SK-N-MC (cell line): ENCODE results near the gene DGLUCY.

Experiments used
- DNase-seq: peaks from one replicate; pipeline ENCODE4 v3.0.0-alpha.2; 2011; ENCODE audit warnings: low read depth, low spot score
- H3K27ac ChIP-seq: fragments of 200-600 bp; sonication (generic); 2 replicates; pipeline ENCODE4 v1.5.1; 2016; ENCODE audit warnings: mixed run types
- H3K36me3 ChIP-seq: fragments of 200-600 bp; sonication (generic); 2 replicates; pipeline ENCODE4 v1.6.1; 2017; ENCODE audit warnings: antibody characterized with exemption, low read length, mixed read lengths; ENCODE audit not compliant: insufficient read depth
- H3K4me3 ChIP-seq: fragments of 200-600 bp; sonication (generic); 2 replicates; pipeline ENCODE4 v1.5.1; 2016
- H3K9ac ChIP-seq: fragments of 200-600 bp; sonication (generic); 2 replicates; pipeline ENCODE4 v1.8.0; 2017; ENCODE audit warnings: mixed run types, mixed read lengths; ENCODE audit not compliant: insufficient read length
- H3K9me3 ChIP-seq: fragments of 200-600 bp; sonication (generic); 2 replicates; pipeline ENCODE4 v1.6.1; 2017; ENCODE audit warnings: low read depth, mild to moderate bottlenecking, antibody characterized with exemption, low read length, moderate library complexity, mixed read lengths
- EZH2 ChIP-seq: fragments of 200-600 bp; sonication (generic); IDR thresholded peaks from one replicate; pipeline ENCODE4 v1.6.1; 2017; ENCODE audit warnings: antibody characterized with exemption
- FOXP2 ChIP-seq: optimal IDR thresholded peaks from 2 replicates; pipeline ENCODE3; 2011; ENCODE audit warnings: mild to moderate bottlenecking, moderate library complexity; ENCODE audit not compliant: insufficient read depth; ENCODE audit errors: extremely low read length, control extremely low read depth
- POLR2AphosphoS5 ChIP-seq: IDR thresholded peaks from 2 replicates; pipeline ENCODE4 v1.6.1; 2012; ENCODE audit warnings: mild to moderate bottlenecking, low read depth, low read length, borderline replicate concordance

The DGLUCY gene

DNA sequence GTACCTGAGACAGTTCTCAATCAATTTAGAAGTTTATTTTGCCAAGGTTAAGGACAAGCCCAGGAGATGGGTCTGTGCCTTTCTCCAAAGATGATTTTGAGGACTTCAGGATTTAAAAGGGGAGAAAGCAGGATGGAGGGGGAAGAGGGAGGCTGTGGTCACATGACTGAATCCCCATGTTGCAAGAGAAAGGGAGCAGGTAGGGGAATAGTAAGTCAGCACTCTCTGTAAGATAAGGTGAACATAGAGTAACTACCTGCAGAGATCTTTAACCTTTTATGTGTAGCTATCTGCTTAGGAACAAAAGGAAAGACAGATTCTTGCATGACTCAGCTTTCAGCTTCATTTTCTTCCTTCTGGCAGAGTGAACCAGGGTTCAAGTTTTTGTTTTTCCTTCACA lies 25.9 kb downstream of the DGLUCY start:
- Histone ChIP-seq H3K4me3 (no peak overlapping the region), H3K36me3 (no peaks in the 10 kb centered on the region), H3K9ac (no peak overlapping the region), H3K9me3 (no peaks in the 10 kb centered on the region), H3K27ac (no peak overlapping the region)
- no peak for TF ChIP-seq POLR2AphosphoS5
- no peak for TF ChIP-seq FOXP2
- no peak for TF ChIP-seq EZH2
- DNase-seq, result no peak

DNA sequence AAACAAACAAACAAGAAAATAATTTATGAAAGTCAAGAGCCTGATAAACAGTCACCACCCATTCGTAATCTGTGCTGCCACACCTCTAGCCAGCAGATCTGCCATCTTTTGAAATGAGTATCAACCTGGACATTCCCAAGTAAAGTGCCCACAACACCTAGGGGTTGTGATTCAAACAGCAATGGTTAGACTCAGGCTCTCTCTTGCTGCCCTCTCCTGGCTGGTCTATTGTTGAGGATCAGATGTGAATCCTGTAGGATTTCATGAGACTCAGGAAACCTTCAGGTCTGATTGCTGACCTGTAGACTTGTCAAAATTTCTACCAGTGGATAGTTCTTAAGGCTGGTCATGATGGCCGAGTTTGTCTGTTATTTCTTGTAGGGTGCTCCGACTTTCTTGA lies 26.8 kb downstream of the DGLUCY start:
- no peak overlapping the region for H3K27ac ChIP-seq
- H3K4me3 ChIP-seq, result no peak overlapping the region
- TF ChIP-seq POLR2AphosphoS5 (no peak), EZH2 (no peak), FOXP2 (no peak)
- no peak overlapping the region for H3K9ac ChIP-seq
- H3K36me3 ChIP-seq, result no peaks in the 10 kb centered on the region
- no peaks in the 10 kb centered on the region for H3K9me3 ChIP-seq
- DNase-seq, result no peak

DNA sequence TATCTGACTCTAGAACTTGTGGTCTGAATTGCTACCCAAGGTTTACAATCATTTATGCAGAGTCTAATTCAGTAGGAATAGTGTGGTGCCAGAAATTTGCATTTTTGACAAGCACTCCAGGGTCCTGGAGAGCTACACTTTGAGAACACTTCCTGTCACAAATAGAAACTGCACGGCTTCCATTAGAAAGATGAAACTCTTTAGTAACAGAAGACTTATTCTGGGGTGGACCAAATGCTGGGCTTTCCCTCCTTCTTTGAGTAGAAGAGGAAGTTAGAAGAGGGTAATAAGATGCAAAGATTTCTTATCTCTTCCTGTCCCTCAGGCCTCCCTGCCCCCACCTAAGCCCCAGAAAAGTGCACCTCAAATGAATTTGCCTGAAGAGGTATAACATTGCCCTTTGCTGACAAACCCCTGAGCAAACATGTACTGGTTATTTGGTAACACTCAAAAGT lies 28.4 kb downstream of the DGLUCY start:
- H3K36me3 ChIP-seq, result no peaks in the 10 kb centered on the region
- no peak overlapping the region for H3K27ac ChIP-seq
- peak overlapping the region; percentile 0; the same call in 1 of the 2 replicates for H3K4me3 ChIP-seq
- no peaks in the 10 kb centered on the region for H3K9me3 ChIP-seq
- TF ChIP-seq FOXP2, result no peak
- TF ChIP-seq POLR2AphosphoS5, result peak; percentile 40; the same call in 1 of the 2 replicates
- no peak overlapping the region for H3K9ac ChIP-seq
- DNase-seq, result peak; percentile 81

DNA sequence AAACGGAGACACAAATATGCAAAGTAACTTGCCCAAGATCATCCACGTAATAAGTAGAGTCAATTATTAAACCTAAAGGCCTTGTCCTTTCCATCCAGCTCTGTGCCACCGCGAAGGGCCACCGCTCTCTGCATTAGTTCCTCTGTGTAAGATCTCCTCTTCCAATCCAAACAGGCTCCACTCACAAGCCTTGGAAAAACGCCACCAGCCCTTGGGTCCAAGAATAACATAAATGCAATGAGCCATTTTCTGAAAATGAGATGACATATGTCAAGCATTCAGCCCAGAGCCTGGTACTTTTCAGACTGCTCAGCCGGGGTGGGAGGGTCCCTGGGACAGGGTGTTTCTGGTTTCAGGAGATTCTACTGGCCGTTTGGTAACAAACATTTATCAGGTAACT lies 30.0 kb downstream of the DGLUCY start:
- no peak for DNase-seq
- H3K9me3 ChIP-seq, result no peaks in the 10 kb centered on the region
- no peak overlapping the region for H3K27ac ChIP-seq
- no peak overlapping the region for H3K4me3 ChIP-seq
- H3K36me3 ChIP-seq, result no peaks in the 10 kb centered on the region
- H3K9ac ChIP-seq, result no peak overlapping the region
- no peak for TF ChIP-seq FOXP2

DNA sequence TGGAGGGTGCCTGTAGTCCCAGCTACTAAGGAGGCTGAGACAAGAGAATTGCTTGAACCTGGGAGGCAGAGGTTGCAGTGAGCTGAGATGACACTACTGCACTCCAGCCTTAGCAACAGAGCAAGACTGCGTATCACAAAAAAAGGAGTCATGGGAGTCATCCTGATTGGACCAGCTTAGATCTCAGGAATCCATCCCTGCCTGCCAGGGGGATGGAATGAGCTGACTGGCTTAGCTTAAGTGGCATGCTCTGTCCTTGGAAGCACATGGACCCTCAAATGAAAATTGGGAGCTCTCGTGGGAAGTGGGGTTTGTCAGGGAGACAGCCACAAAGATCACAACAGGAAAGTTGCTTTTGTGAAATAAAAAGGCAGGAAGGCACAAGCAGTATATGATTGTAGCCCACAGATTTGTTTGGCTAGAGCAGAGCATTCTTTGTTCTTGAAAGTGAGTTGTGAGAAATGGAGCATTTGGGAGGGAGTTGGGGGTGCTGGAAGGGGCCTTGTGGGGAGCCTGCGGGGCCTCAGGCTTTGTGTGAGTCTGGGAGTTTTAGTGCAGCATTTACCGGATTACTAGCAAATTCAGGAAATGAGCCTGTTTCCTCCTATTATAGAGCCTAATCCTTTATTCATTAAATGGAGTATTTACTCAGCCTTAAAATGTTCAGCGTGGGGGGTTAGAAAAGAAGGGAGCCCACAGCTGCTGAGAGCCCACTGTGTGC lies 30.7 kb downstream of the DGLUCY start:
- Histone ChIP-seq H3K9me3 (no peaks in the 10 kb centered on the region), H3K9ac (peak overlapping the region; percentile 34), H3K4me3 (peak overlapping the region; percentile 66), H3K36me3 (no peaks in the 10 kb centered on the region), H3K27ac (peak overlapping the region; percentile 86)
- peak; percentile 91 for DNase-seq
- TF ChIP-seq FOXP2 (no peak), POLR2AphosphoS5 (peak; percentile 66)

DNA sequence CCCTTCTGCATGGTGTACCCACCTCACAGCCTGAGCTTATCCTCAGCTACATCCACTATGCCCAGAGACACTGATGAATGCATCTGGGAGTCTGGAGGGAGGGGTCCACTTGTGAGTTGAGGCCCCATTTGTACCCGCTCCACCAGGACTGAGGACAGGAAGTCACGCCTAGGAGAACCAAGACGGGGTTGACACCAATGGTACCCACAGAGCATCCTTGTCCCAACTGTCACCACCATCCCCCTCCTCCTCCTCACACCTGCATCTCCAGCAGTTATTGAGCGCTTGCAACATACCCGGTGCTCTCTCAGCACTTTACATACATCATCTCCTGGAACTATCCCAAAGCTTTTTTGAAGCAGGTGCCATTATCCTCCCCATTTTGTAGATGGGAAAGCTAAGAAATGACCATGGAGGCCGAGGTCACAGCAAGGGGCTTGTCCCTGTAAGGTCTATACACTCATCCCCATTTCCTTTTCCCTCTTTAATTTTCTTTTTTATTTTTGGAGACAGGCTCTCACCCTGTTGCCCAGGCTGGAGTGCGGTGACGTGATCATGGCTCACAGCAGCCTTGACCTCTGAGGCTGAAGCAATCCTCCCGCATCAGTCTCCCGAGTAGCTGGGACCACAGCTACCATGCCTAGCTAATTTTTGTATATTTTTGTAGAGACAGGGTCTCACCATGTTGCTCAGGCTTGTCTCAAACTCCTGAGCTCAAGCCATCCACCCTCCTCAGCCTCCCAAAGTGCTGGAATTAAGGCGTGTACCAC lies 31.7 kb downstream of the DGLUCY start:
- DNase-seq, result no peak
- TF ChIP-seq FOXP2 (no peak), EZH2 (no peak), POLR2AphosphoS5 (no peak)
- H3K36me3 ChIP-seq, result no peaks in the 10 kb centered on the region
- H3K27ac ChIP-seq, result no peak overlapping the region
- H3K9ac ChIP-seq, result no peak overlapping the region
- H3K4me3 ChIP-seq, result no peak overlapping the region
- H3K9me3 ChIP-seq, result no peaks in the 10 kb centered on the region

DNA sequence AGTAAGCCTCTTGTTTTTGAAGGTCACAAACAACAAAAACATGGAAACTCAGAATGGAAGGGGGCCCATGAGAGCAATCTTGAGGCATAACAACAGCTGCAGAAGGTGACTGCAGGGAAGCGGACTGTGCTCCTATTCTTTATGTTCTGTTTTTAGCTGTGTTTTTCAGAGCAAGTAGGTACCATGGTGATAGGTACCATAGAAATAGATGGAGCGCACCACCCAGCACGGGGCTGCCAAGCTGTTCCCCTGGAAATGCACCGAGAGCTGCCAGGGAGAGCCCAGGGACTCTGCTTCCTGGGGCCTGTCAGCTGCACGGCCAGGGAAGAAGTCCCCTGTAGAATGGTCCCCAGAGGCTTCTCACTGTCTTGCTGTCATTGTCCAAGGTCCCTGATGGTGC lies 32.8 kb downstream of the DGLUCY start:
- no peak overlapping the region for H3K9ac ChIP-seq
- no peak for DNase-seq
- H3K36me3 ChIP-seq, result no peaks in the 10 kb centered on the region
- TF ChIP-seq POLR2AphosphoS5 (no peak), EZH2 (no peak), FOXP2 (no peak)
- H3K4me3 ChIP-seq, result no peak overlapping the region
- no peak overlapping the region for H3K27ac ChIP-seq
- H3K9me3 ChIP-seq, result no peaks in the 10 kb centered on the region

DNA sequence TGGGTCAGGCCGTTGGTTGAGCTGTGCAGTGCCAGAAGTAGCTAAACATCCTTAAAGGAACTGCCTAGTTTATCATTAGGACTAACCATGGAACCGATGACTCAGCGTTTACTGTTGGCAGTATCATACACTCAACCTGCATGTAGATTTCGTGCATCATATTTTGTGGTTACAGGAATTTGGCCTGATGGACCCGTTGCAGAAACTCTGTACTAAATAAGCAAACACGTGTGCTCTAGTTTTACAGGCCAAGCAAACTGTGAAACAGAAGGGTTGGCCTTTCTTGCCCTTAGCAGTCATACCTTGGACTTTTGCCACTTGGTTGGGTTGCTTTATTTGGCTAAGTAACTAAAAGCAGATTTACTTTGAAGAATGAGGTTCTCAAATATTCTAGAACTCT lies 35.6 kb downstream of the DGLUCY start:
- Histone ChIP-seq H3K4me3 (no peak overlapping the region), H3K9ac (no peak overlapping the region), H3K27ac (no peak overlapping the region), H3K36me3 (no peaks in the 10 kb centered on the region), H3K9me3 (no peaks in the 10 kb centered on the region)
- DNase-seq, result peak; percentile 20
- no peak for TF ChIP-seq FOXP2

DNA sequence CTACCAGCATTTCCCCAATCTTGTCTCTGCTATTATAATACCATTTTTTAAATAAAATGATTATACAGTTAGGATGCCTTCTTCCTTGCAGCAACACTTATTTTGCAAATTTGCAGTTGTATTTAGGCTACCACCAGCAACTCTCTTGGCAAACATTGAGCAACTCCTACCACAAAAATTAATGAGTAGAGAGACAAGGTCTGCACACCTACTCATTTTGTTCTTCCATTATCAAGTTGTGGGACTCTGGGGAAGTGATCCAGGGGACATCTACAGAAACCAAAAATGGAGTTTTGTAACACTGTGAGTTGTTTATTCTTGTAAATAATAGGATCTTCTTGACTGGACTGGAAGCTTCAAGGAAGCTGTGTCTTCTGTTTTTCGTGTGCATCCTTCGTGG lies 38.6 kb downstream of the DGLUCY start:
- H3K4me3 ChIP-seq, result no peak overlapping the region
- no peaks in the 10 kb centered on the region for H3K36me3 ChIP-seq
- TF ChIP-seq POLR2AphosphoS5 (no peak), EZH2 (no peak), FOXP2 (no peak)
- H3K9me3 ChIP-seq, result no peaks in the 10 kb centered on the region
- DNase-seq, result no peak
- no peak overlapping the region for H3K27ac ChIP-seq
- no peak overlapping the region for H3K9ac ChIP-seq

DNA sequence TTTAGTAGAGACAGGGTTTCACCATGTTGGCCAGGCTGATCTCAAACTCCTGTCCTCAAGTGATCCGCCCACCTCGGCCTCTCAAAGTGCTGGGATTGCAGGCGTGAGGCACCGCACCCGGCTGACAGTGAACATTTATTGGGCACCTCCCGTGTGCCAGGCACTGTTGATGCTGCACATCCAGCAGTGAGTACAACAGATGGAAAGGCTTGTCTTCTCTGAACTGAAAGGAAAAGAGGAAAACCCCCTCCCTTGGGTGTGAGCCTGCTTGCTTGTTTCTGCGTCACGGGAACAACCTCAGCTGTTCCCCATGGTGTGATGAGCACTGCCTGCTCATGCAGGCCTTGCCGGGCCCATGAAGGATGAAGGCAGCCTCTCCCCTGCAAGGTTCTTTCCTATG lies 39.5 kb downstream of the DGLUCY start:
- H3K9ac ChIP-seq, result no peak overlapping the region
- no peak for DNase-seq
- no peak overlapping the region for H3K4me3 ChIP-seq
- H3K36me3 ChIP-seq, result no peaks in the 10 kb centered on the region
- no peaks in the 10 kb centered on the region for H3K9me3 ChIP-seq
- H3K27ac ChIP-seq, result no peak overlapping the region
- TF ChIP-seq FOXP2 (no peak), EZH2 (no peak), POLR2AphosphoS5 (no peak)
